HG03064 (cell line): ENCODE data around the gene ERCC5.

Source experiments
- ATAC-seq: cut with Tn5 transposase; IDR thresholded peaks from one replicate; pipeline ENCODE4 v1.9.1; 2021; ENCODE audit warnings: low read depth; ENCODE audit not compliant: unreplicated experiment

The ERCC5 gene

DNA sequence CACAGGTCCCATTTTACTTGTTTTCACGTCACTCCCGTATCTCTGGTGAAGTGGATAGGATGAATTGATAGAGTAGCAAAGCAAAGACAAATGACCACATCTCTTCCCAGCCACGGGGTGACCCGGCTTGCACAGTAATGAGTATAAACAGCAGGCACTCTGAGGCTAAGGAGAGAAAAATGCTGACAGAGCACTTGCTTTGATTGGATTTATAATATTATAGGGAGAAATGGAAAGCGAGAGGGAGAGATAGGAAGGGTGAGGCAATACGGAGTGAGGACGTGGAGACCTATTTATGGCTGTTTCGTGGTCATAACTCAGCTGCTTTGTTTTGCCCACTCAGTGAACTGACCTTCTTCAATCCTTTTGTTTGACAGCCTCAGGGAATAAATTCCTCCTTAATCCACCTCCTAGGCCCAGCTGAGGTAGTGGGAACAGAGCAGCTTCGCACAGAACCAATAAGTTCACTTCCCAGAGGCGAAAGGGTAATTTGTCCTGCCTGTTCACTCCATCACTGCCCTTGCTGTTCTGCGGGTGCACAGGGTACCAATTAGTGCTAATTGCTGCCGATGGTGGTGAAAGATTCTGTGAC, 68.6 kb downstream of the ERCC5 start:
- ATAC-seq, result no peak

DNA sequence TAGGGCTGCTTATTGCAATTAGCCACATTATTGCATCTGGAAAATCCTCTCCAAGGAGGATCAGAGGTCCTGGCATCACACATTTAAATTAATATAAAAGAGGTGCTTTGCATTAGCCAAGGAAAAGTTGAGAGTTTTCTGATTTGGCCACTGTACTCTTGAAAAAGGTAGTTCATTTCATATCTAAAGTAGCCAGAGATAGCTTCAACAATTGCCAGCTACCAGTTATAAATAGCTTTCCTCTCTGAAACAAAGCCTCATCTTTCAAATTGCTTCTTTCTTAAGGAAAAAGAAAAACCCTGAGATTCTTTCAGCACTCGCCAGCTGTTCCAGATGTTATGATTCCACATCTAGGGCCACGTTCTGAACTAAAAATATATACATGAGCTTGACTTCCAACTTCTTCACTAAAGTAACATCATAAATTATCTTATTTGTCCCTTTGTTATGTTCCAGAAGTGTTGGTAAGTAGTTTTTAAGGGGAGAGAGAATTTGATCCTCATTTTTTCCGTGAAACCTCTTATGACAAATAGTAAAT, 69.6 kb downstream of the ERCC5 start:
- no peak for ATAC-seq

DNA sequence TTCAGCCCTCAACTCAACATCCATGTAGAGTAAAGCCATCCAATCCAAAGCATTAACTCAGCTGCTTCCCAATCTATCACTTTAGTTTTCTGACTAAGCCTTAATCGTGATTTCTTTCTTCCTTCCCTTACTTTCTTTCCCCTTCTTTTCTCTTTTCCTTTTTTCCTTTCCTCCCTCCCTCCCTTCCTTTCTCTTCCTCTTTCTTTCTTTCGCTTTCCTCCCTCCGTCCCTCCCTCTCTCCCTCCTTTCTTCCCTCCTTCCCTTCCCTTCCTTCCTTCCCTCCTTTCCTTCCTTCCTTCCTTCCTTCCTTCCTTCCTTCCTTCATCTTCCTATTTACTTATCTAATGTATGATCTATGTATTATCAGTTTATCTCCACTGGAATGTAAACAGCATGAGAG, 71.2 kb downstream of the ERCC5 start:
- no peak for ATAC-seq

GRCh38 chr13:102922184-102922583, 76.4 kb downstream of the ERCC5 start:
- ATAC-seq, result no peak
